ENCODE data around the gene GPC6.

The GPC6 gene

GRCh38 chr13:93936901-93937300, 710.3 kb downstream of the GPC6 start:
- no peak for DNase-seq (ENCODE audit: low read depth)
- no peak for TF ChIP-seq CTCF (conservative IDR thresholded peaks at IDR 0.05; ENCODE audit: low read length)

GRCh38 chr13:93941444-93941843, 714.8 kb downstream of the GPC6 start:
- no peak for DNase-seq (ENCODE audit: low read depth)

More at GRCh38 chr13:93936901-93937300, 710.3 kb downstream of the GPC6 start:
- H3K4me3 ChIP-seq (ENCODE audit: low read length), result no peak overlapping the region

GRCh38 chr13:93942016-93942415, 715.4 kb downstream of the GPC6 start:
- H3K4me3 ChIP-seq (ENCODE audit: low read length), result no peak overlapping the region
- no peak for TF ChIP-seq CTCF (conservative IDR thresholded peaks at IDR 0.05; ENCODE audit: low read length)
- DNase-seq (ENCODE audit: low read depth), result no peak

More at GRCh38 chr13:93941444-93941843, 714.8 kb downstream of the GPC6 start:
- no peak overlapping the region for H3K4me3 ChIP-seq (ENCODE audit: low read length)
- no peak for TF ChIP-seq CTCF (conservative IDR thresholded peaks at IDR 0.05; ENCODE audit: low read length)

GRCh38 chr13:93945621-93946020, 719.0 kb downstream of the GPC6 start:
- no peak overlapping the region for H3K4me3 ChIP-seq (ENCODE audit: low read length)
- peak; percentile 23 for DNase-seq (ENCODE audit: low read depth)
- TF ChIP-seq CTCF (conservative IDR thresholded peaks at IDR 0.05; ENCODE audit: low read length), result no peak

- no peak overlapping the region for H3K4me3 ChIP-seq (ENCODE audit: low read length)
- DNase-seq (ENCODE audit: low read depth), result peak; percentile 16
Observed at GRCh38 chr13:93946994-93947393, 720.4 kb downstream of the GPC6 start.

GRCh38 chr13:93947651-93948050, 721.0 kb downstream of the GPC6 start:
- no peak for TF ChIP-seq CTCF (conservative IDR thresholded peaks at IDR 0.05; ENCODE audit: low read length)
- H3K4me3 ChIP-seq (ENCODE audit: low read length), result no peak overlapping the region
- DNase-seq (ENCODE audit: low read depth), result no peak

More at GRCh38 chr13:93946994-93947393, 720.4 kb downstream of the GPC6 start:
- no peak for TF ChIP-seq CTCF (conservative IDR thresholded peaks at IDR 0.05; ENCODE audit: low read length)

GRCh38 chr13:93948162-93948922, 721.7 kb downstream of the GPC6 start:
- TF ChIP-seq CTCF (conservative IDR thresholded peaks at IDR 0.05; ENCODE audit: low read length), result no peak
- no peak overlapping the region for H3K4me3 ChIP-seq (ENCODE audit: low read length)
- DNase-seq (ENCODE audit: low read depth), result no peak
